Tongue (tissue), 3 donors: ENCODE data around the gene SRGN. TPM values are rescaled to one million over a fixed set of nuclear protein-coding genes. Genes with fewer than 3 reads are reported as not detected.
"Not testable (repeated sequence)": the region's sequence is repeated elsewhere in the genome, so short reads cannot be mapped to it uniquely, and the experiment has no call there.

Experiments used
- DNase-seq: peaks from one replicate; pipeline ENCODE4 v3.0.0-alpha.2; 2015
- small RNA-seq: library from RNA; depleted of rRNA; stranded (forward); fragments of <200 nt; gene quantifications from one replicate; pipeline ENCODE3, GENCODE V24; 2014; ENCODE audit warnings: low replicate concordance
- total RNA-seq: library from RNA; depleted of rRNA; stranded (reverse); fragments of >200 nt; gene quantifications from one replicate; pipeline ENCODE4 v1.2.3, GENCODE V29; 2014

The SRGN gene
- total RNA-seq, 1 donor from 2014 or later: 49.6 TPM

GRCh38 chr10:69142074-69142473, 54.2 kb downstream of the SRGN start:
- DNase-seq: not testable (repeated sequence)

- DNase-seq: no peak
Observed at GRCh38 chr10:69142983-69143382, 55.1 kb downstream of the SRGN start.

- no peak for DNase-seq
Observed at GRCh38 chr10:69145329-69145728, 57.4 kb downstream of the SRGN start.

GRCh38 chr10:69145864-69146263, 58.0 kb downstream of the SRGN start:
- DNase-seq: no peak

- no peak for DNase-seq
Observed at GRCh38 chr10:69146759-69147158, 58.9 kb downstream of the SRGN start.

GRCh38 chr10:69151984-69152383, 64.1 kb downstream of the SRGN start:
- DNase-seq: no peak

DNA sequence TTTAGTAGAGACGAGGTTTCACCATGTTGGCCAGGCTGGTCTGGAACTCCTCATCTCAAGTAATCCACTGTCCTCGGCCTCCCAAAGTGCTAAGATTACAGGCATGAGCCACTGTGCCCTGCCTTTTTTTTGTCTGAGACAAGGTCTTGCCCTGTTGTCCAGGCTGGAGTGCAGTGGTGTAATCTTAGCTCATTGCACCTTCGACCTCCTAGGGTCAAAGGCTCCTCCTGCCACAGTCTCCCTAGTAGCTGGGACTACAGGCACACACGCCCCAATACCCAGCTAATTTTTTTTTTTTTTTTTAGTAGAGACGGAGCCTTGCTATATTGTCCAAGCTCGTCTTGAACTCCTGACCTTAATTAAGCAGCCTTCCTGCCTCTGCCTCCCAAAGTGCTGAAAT, 65.3 kb downstream of the SRGN start:
- no peak for DNase-seq

Small RNA genes lying within 50 kb of the gene (small RNA-seq; reads per million reads assigned to genes)
- not detected for gene RF00017

Other genes starting within 250 kb of the SRGN start
- 47.7 TPM for gene DDX50, start 186.8 kb upstream of the SRGN start, total RNA-seq
- 47.5 TPM for gene DDX21, start 131.9 kb upstream of the SRGN start, total RNA-seq
- 33.0 TPM for gene KIFBP, start 99.3 kb upstream of the SRGN start, total RNA-seq
- 51.5 TPM for gene VPS26A, start 36.1 kb downstream of the SRGN start, total RNA-seq
- 20.7 TPM for gene SUPV3L1, start 92.1 kb downstream of the SRGN start, total RNA-seq
- 0.51 TPM for gene HKDC1, start 132.2 kb downstream of the SRGN start, total RNA-seq
- gene HK1, start 190.4 kb downstream of the SRGN start, total RNA-seq: 82.1 TPM